ENCODE data around the gene PDZD7.

DNA sequence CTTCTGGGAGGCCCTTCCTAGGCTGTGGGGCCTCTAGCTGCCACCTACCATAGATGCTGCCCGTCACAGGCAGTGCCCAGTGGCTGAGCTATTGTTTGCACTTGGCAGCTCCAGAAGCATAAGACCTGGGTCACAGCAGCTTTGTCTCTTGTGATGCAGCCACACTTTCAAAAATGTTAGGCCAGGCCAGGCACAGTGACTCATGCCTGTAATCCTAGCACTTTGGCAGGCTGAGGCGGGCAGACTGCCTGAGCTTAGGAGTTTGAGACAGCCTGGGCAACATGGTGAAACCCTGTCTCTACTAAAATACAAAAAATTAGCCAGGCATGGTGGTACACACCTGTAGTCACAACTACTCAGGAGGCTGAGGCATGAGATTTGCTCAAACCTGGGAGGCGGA is 21.4 kb upstream of the PDZD7 start:
- TF ChIP-seq EP300 (IDR thresholded peaks at IDR 0.05; ENCODE audit: low read length) (no peak), POLR3G (IDR thresholded peaks at IDR 0.05; ENCODE audit: extremely low read depth, insufficient read length, insufficient replicate concordance) (no peak), EZH2 (IDR thresholded peaks at IDR 0.05; ENCODE audit: borderline replicate concordance, low read depth, low read length) (no peak)
